Frontal cortex (tissue), 4 donors: ENCODE results near the gene TOP3B. TPM values are rescaled to one million over a fixed set of nuclear protein-coding genes. Genes with fewer than 3 reads are reported as not detected.

Experiments
- DNase-seq, 2 donors: peaks; one replicate each; pipeline ENCODE4 v3.0.0; 2012; ENCODE audit warnings: low spot score in 2 of 2
- FAIRE-seq: peaks from 2 replicates; lab custom pipeline; 2012; peaks lifted over from hg19 to GRCh38; lab: Jason Lieb, UNC
- total RNA-seq: library from RNA; depleted of rRNA; stranded (reverse); fragments of >200 nt; gene quantifications from one replicate; pipeline ENCODE4 v1.2.3, GENCODE V29; 2014
- donor health status: control.
- donor health status: control.
- donor health status: control.

Gene TOP3B
- total RNA-seq, 1 donor from 2014 or later: 15.1 TPM

GRCh38 chr22:21989049-21989448, 6.5 kb upstream of the TOP3B start:
- FAIRE-seq: no peak

GRCh38 chr22:21985214-21985613, 2.6 kb upstream of the TOP3B start:
- DNase-seq (no peak), FAIRE-seq (no peak)

More at GRCh38 chr22:21989049-21989448, 6.5 kb upstream of the TOP3B start:
- DNase-seq: no peak

GRCh38 chr22:21984793-21985192, 2.2 kb upstream of the TOP3B start:
- no peak for DNase-seq

GRCh38 chr22:21981874-21982273, 713 bp downstream of the TOP3B start:
- DNase-seq: no peak
- FAIRE-seq: no peak

More at GRCh38 chr22:21984793-21985192, 2.2 kb upstream of the TOP3B start:
- no peak for FAIRE-seq

- FAIRE-seq (no peak), DNase-seq (no peak)
These were observed 2.0 kb downstream of the TOP3B start for GRCh38 chr22:21980547-21980946.

- no peak for DNase-seq
- FAIRE-seq: no peak
These were observed 3.8 kb downstream of the TOP3B start for GRCh38 chr22:21978564-21979386.

- DNase-seq (no peak), FAIRE-seq (no peak)
These were observed 4.8 kb downstream of the TOP3B start for GRCh38 chr22:21977814-21978213.

- no peak for DNase-seq
- FAIRE-seq: no peak
These were observed 6.7 kb downstream of the TOP3B start for GRCh38 chr22:21975854-21976345.

- no peak for FAIRE-seq
- no peak for DNase-seq
These were observed 7.3 kb downstream of the TOP3B start for GRCh38 chr22:21975273-21975672.

- no peak for DNase-seq
- no peak for FAIRE-seq
These were observed 8.4 kb downstream of the TOP3B start for GRCh38 chr22:21974058-21974649.

- FAIRE-seq: no peak
- DNase-seq: no peak
These were observed 9.8 kb downstream of the TOP3B start for GRCh38 chr22:21972806-21973205.

- DNase-seq (peak in 1 of 2 donors; percentile 69), FAIRE-seq (no peak)
These were observed 10.3 kb downstream of the TOP3B start for GRCh38 chr22:21972293-21972779.

GRCh38 chr22:21971858-21972275, 10.7 kb downstream of the TOP3B start:
- FAIRE-seq (no peak), DNase-seq (no peak)

- FAIRE-seq: no peak
- DNase-seq: no peak
These were observed 11.6 kb downstream of the TOP3B start for GRCh38 chr22:21970800-21971617.

- DNase-seq (no peak), FAIRE-seq (no peak)
These were observed 12.4 kb downstream of the TOP3B start for GRCh38 chr22:21970037-21970799.

- DNase-seq (no peak), FAIRE-seq (no peak)
These were observed 14.0 kb downstream of the TOP3B start for GRCh38 chr22:21968452-21969129.

- DNase-seq: no peak
- no peak for FAIRE-seq
These were observed 14.8 kb downstream of the TOP3B start for GRCh38 chr22:21967693-21968271.

GRCh38 chr22:21966643-21967516, 15.7 kb downstream of the TOP3B start:
- FAIRE-seq (no peak), DNase-seq (no peak)
